Right atrium auricular region (tissue), 2 donors: ENCODE results near the gene HOXD3. TPM values are rescaled to one million over a fixed set of nuclear protein-coding genes. Genes with fewer than 3 reads are reported as not detected.
A peak's percentile ranks its signal among the peaks of the same experiment; 100 is the strongest.

Experiments
- DNase-seq: peaks from one replicate; pipeline ENCODE4 v3.0.0-alpha.2; 2019; ENCODE audit warnings: low spot score
- H3K27ac ChIP-seq, 2 donors: fragments of 200-600 bp; sonication (generic); 1 replicate in 1 of 2; 2 replicates in 1 of 2; pipeline ENCODE4 v1.5.1; 2016 to 2019
- H3K27me3 ChIP-seq, 2 donors: fragments of 200-600 bp; sonication (generic); one replicate each; pipeline versions ENCODE4 v1.5.1 to v1.6.0; 2017 to 2019
- H3K36me3 ChIP-seq: fragments of 200-600 bp; sonication (generic); one replicate; pipeline ENCODE4 v1.5.1; 2016
- H3K4me1 ChIP-seq, 2 donors: fragments of 200-600 bp; sonication (generic); one replicate each; pipeline versions ENCODE4 v1.5.1 to v1.6.0; 2017 to 2019
- H3K4me3 ChIP-seq, 2 donors: fragments of 200-600 bp; sonication (generic); 1 replicate in 1 of 2; 2 replicates in 1 of 2; pipeline ENCODE4 v1.5.1; 2017 to 2019; ENCODE audit warnings: mild to moderate bottlenecking in 1 of 2, moderate library complexity in 1 of 2
- H3K9me3 ChIP-seq, 2 donors: fragments of 200-600 bp; sonication (generic); one replicate each; pipeline ENCODE4 v1.5.1; 2019
- total RNA-seq, 2 donors: library from RNA; depleted of rRNA; stranded (reverse); fragments of >200 nt; gene quantifications; one replicate each; pipeline ENCODE4 v1.1.0, GENCODE V29; 2016
- TF ChIP-seq, protein P1 (sequence below), 2 donors: fragments of 200-600 bp; sonication (generic); IDR thresholded peaks; one replicate each; pipeline ENCODE4 v1.5.1; 2019; ENCODE audit warnings: antibody characterized with exemption in 2 of 2

HOXD3 gene
- total RNA-seq, 2 donors from 2014 or later, result not detected

- H3K9me3 ChIP-seq, result no peaks in the 10 kb centered on the region
- no peak overlapping the region for H3K27ac ChIP-seq
- no peak for DNase-seq
- no peaks in the 10 kb centered on the region for H3K36me3 ChIP-seq
- H3K4me1 ChIP-seq, result peaks cover 0 to 25% of the 10 kb centered on the region in 2 donors
- H3K27me3 ChIP-seq, result peaks cover 51% of the 10 kb centered on the region in 2 donors
- no peak overlapping the region for H3K4me3 ChIP-seq
- TF ChIP-seq, protein P1, sequence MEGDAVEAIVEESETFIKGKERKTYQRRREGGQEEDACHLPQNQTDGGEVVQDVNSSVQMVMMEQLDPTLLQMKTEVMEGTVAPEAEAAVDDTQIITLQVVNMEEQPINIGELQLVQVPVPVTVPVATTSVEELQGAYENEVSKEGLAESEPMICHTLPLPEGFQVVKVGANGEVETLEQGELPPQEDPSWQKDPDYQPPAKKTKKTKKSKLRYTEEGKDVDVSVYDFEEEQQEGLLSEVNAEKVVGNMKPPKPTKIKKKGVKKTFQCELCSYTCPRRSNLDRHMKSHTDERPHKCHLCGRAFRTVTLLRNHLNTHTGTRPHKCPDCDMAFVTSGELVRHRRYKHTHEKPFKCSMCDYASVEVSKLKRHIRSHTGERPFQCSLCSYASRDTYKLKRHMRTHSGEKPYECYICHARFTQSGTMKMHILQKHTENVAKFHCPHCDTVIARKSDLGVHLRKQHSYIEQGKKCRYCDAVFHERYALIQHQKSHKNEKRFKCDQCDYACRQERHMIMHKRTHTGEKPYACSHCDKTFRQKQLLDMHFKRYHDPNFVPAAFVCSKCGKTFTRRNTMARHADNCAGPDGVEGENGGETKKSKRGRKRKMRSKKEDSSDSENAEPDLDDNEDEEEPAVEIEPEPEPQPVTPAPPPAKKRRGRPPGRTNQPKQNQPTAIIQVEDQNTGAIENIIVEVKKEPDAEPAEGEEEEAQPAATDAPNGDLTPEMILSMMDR (IDR thresholded peaks at IDR 0.05), result no peak
Measured at GRCh38 chr2:176174382-176174823, 17.3 kb downstream of the HOXD3 start.

DNA sequence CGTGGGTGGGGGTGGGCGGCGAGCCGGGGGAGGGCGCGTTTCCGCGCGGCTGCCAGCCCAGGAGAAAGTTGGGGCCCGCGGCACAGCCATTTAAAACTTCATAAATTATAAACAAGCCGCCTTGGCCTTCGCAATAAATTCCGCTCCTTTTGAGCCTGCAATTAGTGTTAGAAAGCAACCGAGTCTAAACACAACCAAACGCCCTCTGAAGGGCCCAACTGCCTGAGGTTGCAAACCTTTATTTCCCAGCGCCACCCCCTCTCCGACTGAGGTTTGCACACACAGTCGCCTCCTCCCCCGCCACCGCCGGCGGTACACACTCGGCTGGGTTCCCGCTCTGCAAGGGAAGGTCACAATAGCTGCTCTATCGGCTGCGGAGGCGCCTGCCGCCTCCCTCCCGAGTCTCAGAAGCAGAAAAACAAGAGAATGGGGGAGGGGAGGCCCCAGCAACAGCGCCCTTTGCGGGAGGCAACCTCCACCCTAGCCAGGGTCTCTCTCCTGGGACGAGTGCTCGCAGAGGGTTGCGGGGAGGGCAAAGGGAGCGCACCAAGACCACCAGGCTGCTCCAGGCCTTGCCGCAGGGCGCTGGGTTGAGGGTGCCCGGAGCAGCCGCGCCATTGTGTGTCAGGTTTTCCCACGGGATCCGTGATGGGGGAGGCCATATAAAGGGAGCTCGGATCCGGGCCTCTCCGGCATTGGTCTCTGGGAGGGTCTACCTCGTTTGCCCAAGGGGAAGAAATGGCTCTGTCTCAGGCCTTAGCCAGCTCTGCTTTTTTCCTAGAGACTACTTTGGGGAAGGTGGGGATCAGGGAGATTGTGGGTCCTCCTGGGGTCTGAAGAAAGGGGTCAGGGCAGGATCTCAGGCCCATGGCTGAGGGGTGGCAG, 18.0 kb downstream of the HOXD3 start:
- Histone ChIP-seq H3K27ac (no peak overlapping the region), H3K36me3 (no peaks in the 10 kb centered on the region), H3K4me3 (no peak overlapping the region), H3K27me3 (peaks cover 51% of the 10 kb centered on the region in 2 donors), H3K9me3 (no peaks in the 10 kb centered on the region), H3K4me1 (peaks cover 0 to 25% of the 10 kb centered on the region in 2 donors)
- TF ChIP-seq, protein P1 (IDR thresholded peaks at IDR 0.05), result no peak
- peak; percentile 50 for DNase-seq

GRCh38 chr2:176175709-176176607, 18.9 kb downstream of the HOXD3 start:
- Histone ChIP-seq H3K9me3 (no peaks in the 10 kb centered on the region), H3K27me3 (peaks cover 46% of the 10 kb centered on the region in 2 donors), H3K4me1 (peaks cover 0 to 25% of the 10 kb centered on the region in 2 donors), H3K4me3 (no peak overlapping the region), H3K27ac (no peak overlapping the region), H3K36me3 (no peaks in the 10 kb centered on the region)
- TF ChIP-seq, protein P1 (IDR thresholded peaks at IDR 0.05), result no peak
- peak; percentile 21 for DNase-seq

DNA sequence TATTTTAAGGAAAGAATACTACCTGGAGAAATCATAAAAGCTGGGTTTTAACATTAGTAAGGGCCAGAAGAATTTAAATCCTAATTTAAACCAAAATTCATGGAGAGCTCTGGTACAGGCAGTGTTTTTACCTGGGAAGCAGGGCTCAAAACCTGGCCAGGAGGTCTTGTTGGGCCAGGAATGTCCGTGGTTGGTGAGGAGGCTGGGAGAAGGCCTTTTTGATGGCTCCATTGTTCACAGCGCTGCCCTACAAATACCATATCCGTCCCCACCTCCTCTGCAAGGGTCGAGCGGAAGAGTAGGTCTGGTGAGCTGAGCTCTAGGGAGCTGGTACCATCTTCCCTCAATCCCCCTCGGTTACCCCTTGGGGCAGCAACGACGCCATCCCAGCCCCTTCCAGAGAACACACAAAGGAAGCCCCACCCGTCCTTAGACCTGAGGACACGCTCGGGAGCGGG, 20.5 kb downstream of the HOXD3 start:
- peaks cover 0 to 15% of the 10 kb centered on the region in 2 donors for H3K4me1 ChIP-seq
- no peaks in the 10 kb centered on the region for H3K36me3 ChIP-seq
- no peaks in the 10 kb centered on the region for H3K9me3 ChIP-seq
- peak overlapping the region in 1 of 2 donors; percentile 31 for H3K4me3 ChIP-seq
- DNase-seq, result no peak
- no peak overlapping the region for H3K27ac ChIP-seq
- TF ChIP-seq, protein P1 (IDR thresholded peaks at IDR 0.05), result no peak
- H3K27me3 ChIP-seq, result peaks cover 33 to 35% of the 10 kb centered on the region in 2 donors

DNA sequence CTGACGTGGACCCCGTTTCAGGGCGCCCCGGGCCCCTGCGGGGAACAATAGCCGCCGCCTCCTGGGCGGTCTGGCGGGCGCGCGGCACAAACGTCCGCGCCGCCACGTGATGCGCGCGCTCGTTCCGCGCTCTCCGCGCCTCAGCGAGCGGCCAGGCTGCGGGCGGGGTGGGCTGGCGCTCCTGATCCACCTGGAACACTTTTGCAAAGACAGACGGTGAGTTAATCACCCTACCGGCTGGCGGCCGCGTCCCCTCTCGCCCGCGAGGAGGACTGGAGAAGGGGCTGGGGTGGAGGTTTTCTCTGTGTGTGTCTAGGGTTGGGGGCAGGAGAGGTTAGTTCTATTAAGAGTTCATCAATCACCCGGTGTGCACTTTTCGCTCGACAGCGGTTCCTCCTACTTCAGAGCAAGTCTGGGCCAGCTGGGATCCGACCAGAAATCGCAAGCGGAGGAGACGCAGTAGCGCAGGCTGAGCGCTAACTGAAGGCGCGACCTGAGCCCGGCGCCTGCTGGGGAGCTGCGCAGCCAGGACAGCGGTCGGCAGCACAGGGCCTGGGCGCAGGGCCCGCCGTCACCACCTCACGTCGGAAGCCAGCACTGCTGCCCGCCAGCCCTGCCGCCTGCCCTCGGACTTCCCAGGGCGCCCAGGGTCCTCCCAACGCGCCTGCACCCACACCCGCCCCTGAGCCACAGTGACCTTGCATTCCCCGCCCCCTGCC, 21.1 kb downstream of the HOXD3 start:
- Histone ChIP-seq H3K36me3 (no peaks in the 10 kb centered on the region), H3K4me1 (peaks cover 0 to 15% of the 10 kb centered on the region in 2 donors), H3K27me3 (peaks cover 29 to 33% of the 10 kb centered on the region in 2 donors), H3K9me3 (no peaks in the 10 kb centered on the region), H3K27ac (no peak overlapping the region), H3K4me3 (peak overlapping the region in 1 of 2 donors; percentile 31)
- DNase-seq, result no peak
- TF ChIP-seq, protein P1 (IDR thresholded peaks at IDR 0.05), result no peak
